ENCODE measurements around the gene KATNBL1. TPM values are rescaled to one million over a fixed set of nuclear protein-coding genes. Genes with fewer than 3 reads are reported as not detected.

Gene KATNBL1
- total RNA-seq, 1 donor = 57.3 TPM

- TF ChIP-seq CTCF (IDR thresholded peaks at IDR 0.05; ENCODE audit: insufficient read depth, low read length) = no peak
- DNase-seq (ENCODE audit: low read depth) = peak; percentile 28
- no peak overlapping the region for H3K4me3 ChIP-seq (ENCODE audit: low read depth, low read length)
Measured at GRCh38 chr15:34119291-34119690, 90.6 kb downstream of the KATNBL1 start.

- no peak overlapping the region for H3K4me3 ChIP-seq (ENCODE audit: low read depth, low read length)
- no peak for DNase-seq (ENCODE audit: low read depth)
Measured at GRCh38 chr15:34116620-34117019, 93.3 kb downstream of the KATNBL1 start.

GRCh38 chr15:34114739-34115138 lies 95.2 kb downstream of the KATNBL1 start:
- TF ChIP-seq CTCF (IDR thresholded peaks at IDR 0.05; ENCODE audit: insufficient read depth, low read length) = no peak
- H3K4me3 ChIP-seq (ENCODE audit: low read depth, low read length) = no peak overlapping the region
- DNase-seq (ENCODE audit: low read depth) = no peak

More at GRCh38 chr15:34116620-34117019, 93.3 kb downstream of the KATNBL1 start:
- no peak for TF ChIP-seq CTCF (IDR thresholded peaks at IDR 0.05; ENCODE audit: insufficient read depth, low read length)

GRCh38 chr15:34114215-34114614 lies 95.7 kb downstream of the KATNBL1 start:
- no peak for DNase-seq (ENCODE audit: low read depth)
- no peak for TF ChIP-seq CTCF (IDR thresholded peaks at IDR 0.05; ENCODE audit: insufficient read depth, low read length)
- H3K4me3 ChIP-seq (ENCODE audit: low read depth, low read length) = no peak overlapping the region

- no peak for TF ChIP-seq CTCF (IDR thresholded peaks at IDR 0.05; ENCODE audit: insufficient read depth, low read length)
Measured at GRCh38 chr15:34111488-34111887, 98.4 kb downstream of the KATNBL1 start.

GRCh38 chr15:34109797-34110663 lies 99.9 kb downstream of the KATNBL1 start:
- H3K4me3 ChIP-seq (ENCODE audit: low read depth, low read length) = no peak overlapping the region
- TF ChIP-seq CTCF (IDR thresholded peaks at IDR 0.05; ENCODE audit: insufficient read depth, low read length) = peak; percentile 85
- peak; percentile 68 for DNase-seq (ENCODE audit: low read depth)

More at GRCh38 chr15:34111488-34111887, 98.4 kb downstream of the KATNBL1 start:
- no peak overlapping the region for H3K4me3 ChIP-seq (ENCODE audit: low read depth, low read length)
- DNase-seq (ENCODE audit: low read depth) = no peak

All from fibroblast of the aortic adventitia (primary cell).